ENCODE measurements around the gene OR51B5. TPM values are rescaled to one million over a fixed set of nuclear protein-coding genes. Genes with fewer than 3 reads are reported as not detected.
"Not testable (repeated sequence)": the region's sequence is repeated elsewhere in the genome, so short reads cannot be mapped to it uniquely, and the experiment has no call there.

The OR51B5 gene
- total and polyA plus RNA-seq, 2 donors (not counting 1 experiment from before 2014, with no cell fraction given): 0.06 to 0.17 TPM

GRCh38 chr11:5345831-5346230 lies 2.5 kb upstream of the OR51B5 start:
- H3K79me2 ChIP-seq (ENCODE audit: control insufficient read depth, insufficient read depth, low read length): no peaks in the 10 kb centered on the region
- H4K20me1 ChIP-seq (ENCODE audit: control insufficient read depth, extremely low read depth, insufficient read depth, low read length): no peaks in the 10 kb centered on the region
- H3K27me3 ChIP-seq (ENCODE audit: control insufficient read depth, insufficient read depth, low read length): no peaks in the 10 kb centered on the region
- no peak overlapping the region for H3K9ac ChIP-seq (ENCODE audit: insufficient read depth, low read length)
- H3K27ac ChIP-seq (ENCODE audit: insufficient read depth, low read length): no peak overlapping the region
- H3K4me1 ChIP-seq (ENCODE audit: control insufficient read depth, extremely low read depth, insufficient read depth, low read length): no peaks in the 10 kb centered on the region
- H3K4me3 ChIP-seq (replicated peaks in 1 of 4; ENCODE audit: control extremely low read depth in 1 of 4, insufficient read depth in 1 of 4, low read depth in 3 of 4, low read length in 4 of 4): no peak overlapping the region
- DNase-seq (ENCODE audit: low read depth in 2 of 2): peak in 1 of 2 donors; percentile 36
- H3K4me2 ChIP-seq (ENCODE audit: extremely low read depth, insufficient read depth, low read length): no peak overlapping the region
- no peaks in the 10 kb centered on the region for H3K9me3 ChIP-seq (ENCODE audit: control insufficient read depth, insufficient read depth, low read depth, low read length)
- TF ChIP-seq EZH2 (IDR thresholded peaks at IDR 0.05; ENCODE audit: low read length, missing control alignments) (no peak), CTCF (conservative IDR thresholded peaks at IDR 0.05 in 1 of 2, IDR thresholded peaks at IDR 0.05 in 1 of 2; ENCODE audit: low read depth in 1 of 2, low read length in 2 of 2) (no peak)
- peak overlapping the region; percentile 49 for H2AFZ ChIP-seq (ENCODE audit: low read length)
- no peaks in the 10 kb centered on the region for H3K36me3 ChIP-seq (ENCODE audit: control insufficient read depth, insufficient read depth, low read length)

GRCh38 chr11:5339771-5340322 lies 3.5 kb downstream of the OR51B5 start:
- TF ChIP-seq EZH2 (IDR thresholded peaks at IDR 0.05; ENCODE audit: low read length, missing control alignments): no peak
- no peak for TF ChIP-seq CTCF (conservative IDR thresholded peaks at IDR 0.05 in 1 of 2, IDR thresholded peaks at IDR 0.05 in 1 of 2; ENCODE audit: low read depth in 1 of 2, low read length in 2 of 2)
- no peak overlapping the region for H3K27ac ChIP-seq (ENCODE audit: insufficient read depth, low read length)
- no peak for DNase-seq (ENCODE audit: low read depth in 2 of 2)

GRCh38 chr11:5337253-5337652 lies 6.1 kb downstream of the OR51B5 start:
- not testable (repeated sequence) for H3K9ac ChIP-seq (ENCODE audit: insufficient read depth, low read length); DNase-seq (ENCODE audit: low read depth in 2 of 2); H3K9me3 ChIP-seq (ENCODE audit: control insufficient read depth, insufficient read depth, low read depth, low read length); H2AFZ ChIP-seq (ENCODE audit: low read length); H3K4me1 ChIP-seq (ENCODE audit: control insufficient read depth, extremely low read depth, insufficient read depth, low read length); H3K27ac ChIP-seq (ENCODE audit: insufficient read depth, low read length); H3K36me3 ChIP-seq (ENCODE audit: control insufficient read depth, insufficient read depth, low read length); H3K27me3 ChIP-seq (ENCODE audit: control insufficient read depth, insufficient read depth, low read length); H4K20me1 ChIP-seq (ENCODE audit: control insufficient read depth, extremely low read depth, insufficient read depth, low read length); H3K79me2 ChIP-seq (ENCODE audit: control insufficient read depth, insufficient read depth, low read length); H3K4me3 ChIP-seq (replicated peaks in 1 of 4; ENCODE audit: control extremely low read depth in 1 of 4, insufficient read depth in 1 of 4, low read depth in 3 of 4, low read length in 4 of 4); H3K4me2 ChIP-seq (ENCODE audit: extremely low read depth, insufficient read depth, low read length)

More at GRCh38 chr11:5339771-5340322, 3.5 kb downstream of the OR51B5 start:
- Histone ChIP-seq H4K20me1 (ENCODE audit: control insufficient read depth, extremely low read depth, insufficient read depth, low read length) (no peaks in the 10 kb centered on the region), H3K36me3 (ENCODE audit: control insufficient read depth, insufficient read depth, low read length) (no peaks in the 10 kb centered on the region), H3K79me2 (ENCODE audit: control insufficient read depth, insufficient read depth, low read length) (no peaks in the 10 kb centered on the region), H3K27me3 (ENCODE audit: control insufficient read depth, insufficient read depth, low read length) (no peaks in the 10 kb centered on the region), H3K4me3 (replicated peaks in 1 of 4; ENCODE audit: control extremely low read depth in 1 of 4, insufficient read depth in 1 of 4, low read depth in 3 of 4, low read length in 4 of 4) (no peak overlapping the region), H2AFZ (ENCODE audit: low read length) (no peak overlapping the region), H3K4me2 (ENCODE audit: extremely low read depth, insufficient read depth, low read length) (no peak overlapping the region), H3K9ac (ENCODE audit: insufficient read depth, low read length) (no peak overlapping the region), H3K4me1 (ENCODE audit: control insufficient read depth, extremely low read depth, insufficient read depth, low read length) (no peaks in the 10 kb centered on the region), H3K9me3 (ENCODE audit: control insufficient read depth, insufficient read depth, low read depth, low read length) (no peaks in the 10 kb centered on the region)
